Transverse colon (tissue), 4 donors: ENCODE data around the gene TMEM45B.
"Not testable (repeated sequence)": the region's sequence is repeated elsewhere in the genome, so short reads cannot be mapped to it uniquely, and the experiment has no call there.

Experiments
- POLR2AphosphoS5 ChIP-seq, 3 donors: sonication (generic); formaldehyde crosslinking; IDR thresholded peaks; one replicate each; pipeline ENCODE4 v1.6.1; 2016; ENCODE audit warnings: antibody characterized with exemption in 3 of 3
- TF ChIP-seq, protein P1 (sequence below), 5 experiments: fragments of 200-600 bp in 3 of 5; fragments of 450-650 bp in 2 of 5; sonication (generic) in 3 of 5; IDR thresholded peaks; 1 replicate in 2 of 5; 2 replicates in 3 of 5; pipeline ENCODE4 v1.5.1; 2016 to 2017; ENCODE audit warnings: antibody characterized with exemption in 5 of 5, inconsistent platforms in 3 of 5, mild to moderate bottlenecking in 2 of 5, moderate library complexity in 1 of 5

DNA sequence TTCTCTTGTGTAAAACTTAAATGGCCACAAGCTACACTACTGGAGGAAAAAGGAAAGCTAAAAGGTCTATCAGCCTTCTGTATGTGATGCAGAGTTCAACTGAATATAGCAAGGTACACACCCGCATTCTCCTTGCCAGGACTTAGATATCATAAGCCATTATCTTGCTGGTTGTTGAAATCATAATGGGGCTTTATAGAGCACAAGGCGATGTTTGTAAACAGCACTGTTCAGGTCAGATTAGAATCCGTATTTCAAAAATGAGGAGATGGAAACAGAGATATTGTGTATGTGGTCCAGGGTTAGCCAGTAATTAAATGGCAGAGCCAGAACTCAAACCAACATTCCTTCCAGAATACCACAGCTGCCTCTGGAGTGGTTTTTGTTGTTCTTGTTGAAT, 2.6 kb downstream of the TMEM45B start:
- not testable (repeated sequence) for TF ChIP-seq POLR2AphosphoS5 (IDR thresholded peaks at IDR 0.05)
- TF ChIP-seq, protein P1, sequence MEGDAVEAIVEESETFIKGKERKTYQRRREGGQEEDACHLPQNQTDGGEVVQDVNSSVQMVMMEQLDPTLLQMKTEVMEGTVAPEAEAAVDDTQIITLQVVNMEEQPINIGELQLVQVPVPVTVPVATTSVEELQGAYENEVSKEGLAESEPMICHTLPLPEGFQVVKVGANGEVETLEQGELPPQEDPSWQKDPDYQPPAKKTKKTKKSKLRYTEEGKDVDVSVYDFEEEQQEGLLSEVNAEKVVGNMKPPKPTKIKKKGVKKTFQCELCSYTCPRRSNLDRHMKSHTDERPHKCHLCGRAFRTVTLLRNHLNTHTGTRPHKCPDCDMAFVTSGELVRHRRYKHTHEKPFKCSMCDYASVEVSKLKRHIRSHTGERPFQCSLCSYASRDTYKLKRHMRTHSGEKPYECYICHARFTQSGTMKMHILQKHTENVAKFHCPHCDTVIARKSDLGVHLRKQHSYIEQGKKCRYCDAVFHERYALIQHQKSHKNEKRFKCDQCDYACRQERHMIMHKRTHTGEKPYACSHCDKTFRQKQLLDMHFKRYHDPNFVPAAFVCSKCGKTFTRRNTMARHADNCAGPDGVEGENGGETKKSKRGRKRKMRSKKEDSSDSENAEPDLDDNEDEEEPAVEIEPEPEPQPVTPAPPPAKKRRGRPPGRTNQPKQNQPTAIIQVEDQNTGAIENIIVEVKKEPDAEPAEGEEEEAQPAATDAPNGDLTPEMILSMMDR (IDR thresholded peaks at IDR 0.05), result not testable (repeated sequence)
